IPS DF 6.9 (cell line): ENCODE data around the gene TTLL10.

Experiments
- DNase-seq: peaks from one replicate; pipeline ENCODE4 v3.0.0-alpha.2; 2013; ENCODE audit warnings: low read depth, low spot score
- H3K27ac ChIP-seq: one replicate; pipeline ENCODE4 v1.5.1; 2013; ENCODE audit warnings: low read length, control low read depth
- H3K27me3 ChIP-seq: 2 replicates; pipeline ENCODE4 v1.6.1; 2013; ENCODE audit warnings: mild to moderate bottlenecking, low read length; ENCODE audit not compliant: control insufficient read depth, insufficient read depth
- H3K36me3 ChIP-seq: 2 replicates; pipeline ENCODE4 v1.6.1; 2013; ENCODE audit warnings: low read length; ENCODE audit not compliant: control insufficient read depth, insufficient read depth
- H3K4me1 ChIP-seq: 2 replicates; pipeline ENCODE4 v1.6.1; 2013; ENCODE audit warnings: low read length; ENCODE audit not compliant: control insufficient read depth, insufficient read depth
- H3K4me3 ChIP-seq: 2 replicates; pipeline ENCODE4 v1.5.1; 2013; ENCODE audit warnings: mild to moderate bottlenecking, low read length
- H3K9me3 ChIP-seq: 2 replicates; pipeline ENCODE4 v1.6.1; 2013; ENCODE audit warnings: low read length, inconsistent platforms; ENCODE audit not compliant: control insufficient read depth, insufficient read depth
- WGBS: extraction: QIAGEN DNeasy Blood & Tissue Kit; methylation state at CpG from one replicate; pipeline ENCODE4 v1.1.7; 2013; ENCODE audit warnings: mixed read lengths, missing lambda C conversion rate; ENCODE audit not compliant: insufficient read length, insufficient coverage; 5-methylcytosine and 5-hydroxymethylcytosine counted together

TTLL10 gene

GRCh38 chr1:1225238-1225845 lies 51.7 kb downstream of the TTLL10 start:
- Histone ChIP-seq H3K27me3 (no peaks in the 10 kb centered on the region), H3K4me3 (no peak overlapping the region), H3K27ac (no peak overlapping the region), H3K36me3 (peaks cover 24% of the 10 kb centered on the region), H3K4me1 (no peaks in the 10 kb centered on the region), H3K9me3 (no peaks in the 10 kb centered on the region)
- no CpG with 5 or more reads among the region's 34 CpGs for whole genome bisulfite sequencing
- DNase-seq, result no peak

DNA sequence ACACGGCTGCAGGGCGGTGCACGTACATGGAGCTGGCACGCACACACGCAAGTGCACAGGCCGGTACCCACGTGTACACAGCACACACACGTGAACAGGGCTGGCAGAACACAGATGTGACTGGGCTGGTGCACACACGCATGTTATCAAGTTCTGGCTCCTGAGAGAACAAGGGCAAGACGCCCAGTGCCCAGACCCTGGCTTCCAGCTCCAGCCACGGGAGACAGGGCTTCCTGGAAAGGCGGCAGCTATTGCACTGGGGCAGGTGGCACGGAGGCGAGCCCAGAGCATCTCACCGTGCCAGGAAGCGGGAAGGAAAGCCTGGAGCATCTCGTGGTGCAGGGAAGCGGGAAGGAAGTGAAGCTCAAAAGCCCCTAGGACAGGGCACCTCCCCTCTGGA lies 52.2 kb downstream of the TTLL10 start:
- peaks cover 21% of the 10 kb centered on the region for H3K36me3 ChIP-seq
- H3K27ac ChIP-seq, result no peak overlapping the region
- no peaks in the 10 kb centered on the region for H3K4me1 ChIP-seq
- WGBS, result no CpG with 5 or more reads among the region's 18 CpGs
- no peak for DNase-seq
- H3K9me3 ChIP-seq, result no peaks in the 10 kb centered on the region
- no peak overlapping the region for H3K4me3 ChIP-seq
- H3K27me3 ChIP-seq, result no peaks in the 10 kb centered on the region

- no CpG with 5 or more reads among the region's 44 CpGs for WGBS
- Histone ChIP-seq H3K36me3 (peaks cover 21% of the 10 kb centered on the region), H3K27ac (no peak overlapping the region), H3K4me1 (no peaks in the 10 kb centered on the region), H3K4me3 (no peak overlapping the region), H3K27me3 (no peaks in the 10 kb centered on the region), H3K9me3 (no peaks in the 10 kb centered on the region)
- no peak for DNase-seq
These were observed 53.1 kb downstream of the TTLL10 start for GRCh38 chr1:1226566-1227362.

DNA sequence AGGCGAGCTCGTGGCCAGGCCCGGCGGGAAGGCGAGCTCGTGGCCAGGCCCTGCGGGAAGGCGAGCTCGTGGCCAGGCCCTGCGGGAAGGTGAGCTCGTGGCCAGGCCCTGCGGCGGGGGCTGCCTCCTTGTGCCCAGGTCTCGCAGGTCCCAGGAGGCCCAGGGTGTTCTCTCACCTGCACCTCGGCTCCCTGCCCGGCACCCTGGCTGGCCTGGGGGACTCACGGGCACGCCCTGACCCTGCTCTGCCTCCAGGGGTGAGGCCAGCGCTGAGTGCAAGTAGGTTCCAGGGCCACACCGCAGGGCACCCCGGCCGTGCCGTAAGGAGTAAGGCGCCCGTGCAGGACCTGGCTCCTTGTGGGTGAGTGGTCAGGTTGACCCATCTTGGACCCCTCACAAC lies 53.7 kb downstream of the TTLL10 start:
- no CpG with 5 or more reads among the region's 25 CpGs for WGBS
- Histone ChIP-seq H3K4me3 (no peak overlapping the region), H3K36me3 (peaks cover 21% of the 10 kb centered on the region), H3K27ac (no peak overlapping the region), H3K4me1 (no peaks in the 10 kb centered on the region), H3K9me3 (no peaks in the 10 kb centered on the region), H3K27me3 (no peaks in the 10 kb centered on the region)
- DNase-seq, result no peak

- Histone ChIP-seq H3K27me3 (no peaks in the 10 kb centered on the region), H3K36me3 (peaks cover 14% of the 10 kb centered on the region), H3K27ac (no peak overlapping the region), H3K4me1 (peaks cover 5% of the 10 kb centered on the region; the same call in 1 of the 2 replicates), H3K4me3 (no peak overlapping the region), H3K9me3 (no peaks in the 10 kb centered on the region)
- no CpG with 5 or more reads among the region's 30 CpGs for WGBS
- no peak for DNase-seq
These were observed 54.5 kb downstream of the TTLL10 start for GRCh38 chr1:1228187-1228586.

DNA sequence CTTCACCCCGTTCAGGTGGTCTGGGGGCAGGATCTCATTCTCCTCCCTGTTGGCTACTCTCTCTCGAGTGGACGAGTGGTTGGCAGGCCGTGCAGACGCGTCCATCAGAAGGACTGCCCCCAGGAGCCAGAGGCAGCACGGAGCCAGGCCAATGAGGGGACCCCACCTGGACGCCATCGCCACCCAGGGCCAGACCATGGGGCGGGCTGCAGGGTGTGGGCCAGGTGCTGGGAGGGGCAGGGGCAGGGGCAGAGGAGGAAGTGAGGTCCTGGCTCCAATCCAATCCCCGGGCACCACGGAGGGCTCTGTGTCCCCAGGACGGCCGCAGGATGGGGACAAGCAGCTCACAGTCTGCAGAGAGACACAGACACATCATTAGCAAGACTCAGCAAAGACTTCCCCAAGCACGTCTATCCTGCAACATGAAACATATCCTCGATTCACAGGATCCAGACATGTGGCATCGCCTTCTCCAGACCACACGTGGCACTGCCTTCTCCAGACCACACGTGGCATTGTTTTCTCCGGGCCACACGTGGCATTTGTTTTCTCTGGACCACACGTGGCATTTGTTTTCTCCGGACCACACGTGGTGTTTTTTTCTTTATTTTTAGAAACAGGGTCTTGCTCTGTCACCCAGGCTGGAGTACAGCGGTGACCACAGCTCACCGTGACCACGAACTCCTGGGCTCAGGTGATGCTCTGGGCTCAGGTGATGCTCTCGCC lies 55.1 kb downstream of the TTLL10 start:
- no peak overlapping the region for H3K4me3 ChIP-seq
- H3K4me1 ChIP-seq, result peaks cover 5% of the 10 kb centered on the region; the same call in 1 of the 2 replicates
- H3K9me3 ChIP-seq, result no peaks in the 10 kb centered on the region
- no peak overlapping the region for H3K27ac ChIP-seq
- WGBS, result no CpG with 5 or more reads among the region's 28 CpGs
- peaks cover 14% of the 10 kb centered on the region for H3K36me3 ChIP-seq
- H3K27me3 ChIP-seq, result no peaks in the 10 kb centered on the region
- no peak for DNase-seq

GRCh38 chr1:1229770-1230169 lies 56.1 kb downstream of the TTLL10 start:
- DNase-seq, result no peak
- no peak overlapping the region for H3K27ac ChIP-seq
- H3K9me3 ChIP-seq, result no peaks in the 10 kb centered on the region
- no CpG with 5 or more reads among the region's 19 CpGs for WGBS
- H3K36me3 ChIP-seq, result peaks cover 14% of the 10 kb centered on the region
- no peak overlapping the region for H3K4me3 ChIP-seq
- no peaks in the 10 kb centered on the region for H3K27me3 ChIP-seq
- peaks cover 5% of the 10 kb centered on the region; the same call in 1 of the 2 replicates for H3K4me1 ChIP-seq

DNA sequence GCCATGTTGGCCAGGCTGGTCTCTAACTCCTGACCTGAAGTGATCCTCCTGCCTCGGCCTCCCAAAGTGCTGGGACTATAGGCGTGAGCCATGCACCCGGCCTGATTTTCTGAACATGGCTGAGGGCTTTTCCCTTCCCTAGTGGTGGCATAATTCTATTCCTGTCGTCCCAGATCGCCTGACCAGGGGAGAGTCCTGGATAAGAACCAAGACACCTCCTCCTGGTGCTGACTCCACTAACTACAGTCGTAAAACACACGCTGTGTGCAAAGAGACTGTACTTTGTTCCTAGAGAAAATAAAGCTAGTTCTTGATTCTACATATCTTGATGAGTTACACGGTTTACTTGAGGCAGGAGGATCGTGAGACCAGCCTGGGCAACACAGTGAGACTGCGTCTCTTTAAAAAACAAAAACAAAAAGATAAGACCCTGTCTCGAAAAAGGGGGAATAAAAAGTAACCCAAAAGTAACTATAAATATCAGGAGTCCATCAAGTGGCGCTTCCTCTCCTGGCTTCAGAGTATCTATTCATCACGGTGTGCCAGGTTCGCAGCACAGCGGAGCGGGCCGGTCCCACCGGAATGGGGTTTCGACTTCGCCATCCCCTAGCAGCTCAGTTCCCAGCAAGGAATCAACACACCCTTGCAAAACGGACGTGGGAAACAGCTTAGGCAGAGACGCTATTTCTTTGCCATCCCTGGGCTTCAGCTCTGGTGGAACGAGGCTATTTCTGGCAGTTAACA lies 57.1 kb downstream of the TTLL10 start:
- H3K27me3 ChIP-seq, result no peaks in the 10 kb centered on the region
- peaks cover 5% of the 10 kb centered on the region; the same call in 1 of the 2 replicates for H3K4me1 ChIP-seq
- no peak for DNase-seq
- H3K9me3 ChIP-seq, result no peaks in the 10 kb centered on the region
- H3K36me3 ChIP-seq, result peaks cover 12% of the 10 kb centered on the region
- peak overlapping the region; percentile 83 for H3K4me3 ChIP-seq
- WGBS, result no CpG with 5 or more reads among the region's 24 CpGs
- no peak overlapping the region for H3K27ac ChIP-seq

GRCh38 chr1:1231400-1232207 lies 57.9 kb downstream of the TTLL10 start, which contains the start of gene SDF4:
Gene SDF4, minus strand, starts transcription at chr1:1232001. Its CDS starts 3,229 bp downstream, at chr1:1228772.
- peak; percentile 88 for DNase-seq
- H3K4me3 ChIP-seq, result peak within 1 kb of the TSS; percentile 83
- H3K36me3 ChIP-seq, result peaks cover 11% of the 10 kb centered on the region
- H3K4me1 ChIP-seq, result peaks cover 5% of the 10 kb centered on the region; the same call in 1 of the 2 replicates
- H3K9me3 ChIP-seq, result no peaks in the 10 kb centered on the region
- no CpG with 5 or more reads among the region's 99 CpGs for WGBS
- no peak within 1 kb of the TSS for H3K27ac ChIP-seq
- H3K27me3 ChIP-seq, result no peaks in the 10 kb centered on the region
